ENCODE results near the gene BATF.
"Not testable (repeated sequence)": the region's sequence is repeated elsewhere in the genome, so short reads cannot be mapped to it uniquely, and the experiment has no call there.

The BATF gene

GRCh38 chr14:75522224-75522982, at the start of gene BATF:
BATF (plus strand) TSS chr14:75522469; CDS start chr14:75522683, 214 bp downstream.
- DNase-seq (ENCODE audit: low read depth, low spot score) = peak; percentile 34

GRCh38 chr14:75474127-75474526, 48.1 kb upstream of the BATF start:
- not testable (repeated sequence) for DNase-seq (ENCODE audit: low read depth, low spot score)

GRCh38 chr14:75476274-75476995, 45.8 kb upstream of the BATF start:
- DNase-seq (ENCODE audit: low read depth, low spot score) = no peak

- no peak for DNase-seq (ENCODE audit: low read depth, low spot score)
Observed at GRCh38 chr14:75477881-75478280, 44.4 kb upstream of the BATF start.

GRCh38 chr14:75479770-75480600, 42.3 kb upstream of the BATF start:
- no peak for DNase-seq (ENCODE audit: low read depth, low spot score)

GRCh38 chr14:75482366-75482765, 39.9 kb upstream of the BATF start:
- no peak for DNase-seq (ENCODE audit: low read depth, low spot score)

GRCh38 chr14:75484711-75485429, 37.4 kb upstream of the BATF start:
- no peak for DNase-seq (ENCODE audit: low read depth, low spot score)

- no peak for DNase-seq (ENCODE audit: low read depth, low spot score)
Observed at GRCh38 chr14:75486318-75486717, 36.0 kb upstream of the BATF start.

- DNase-seq (ENCODE audit: low read depth, low spot score) = no peak
Observed at GRCh38 chr14:75487155-75487671, 35.1 kb upstream of the BATF start.

GRCh38 chr14:75489480-75489837, 32.8 kb upstream of the BATF start:
- DNase-seq (ENCODE audit: low read depth, low spot score) = no peak

GRCh38 chr14:75491376-75491978, 30.8 kb upstream of the BATF start:
- no peak for DNase-seq (ENCODE audit: low read depth, low spot score)

GRCh38 chr14:75492832-75493591, 29.3 kb upstream of the BATF start:
- no peak for DNase-seq (ENCODE audit: low read depth, low spot score)

- no peak for DNase-seq (ENCODE audit: low read depth, low spot score)
Observed at GRCh38 chr14:75493592-75494087, 28.6 kb upstream of the BATF start.

GRCh38 chr14:75494896-75495295, 27.4 kb upstream of the BATF start:
- no peak for DNase-seq (ENCODE audit: low read depth, low spot score)

- no peak for DNase-seq (ENCODE audit: low read depth, low spot score)
Observed at GRCh38 chr14:75495399-75495798, 26.9 kb upstream of the BATF start.

GRCh38 chr14:75495882-75496281, 26.4 kb upstream of the BATF start:
- no peak for DNase-seq (ENCODE audit: low read depth, low spot score)

- DNase-seq (ENCODE audit: low read depth, low spot score) = no peak
Observed at GRCh38 chr14:75496755-75497154, 25.5 kb upstream of the BATF start.

GRCh38 chr14:75497191-75497590, 25.1 kb upstream of the BATF start:
- DNase-seq (ENCODE audit: low read depth, low spot score) = no peak

GRCh38 chr14:75497701-75498100, 24.6 kb upstream of the BATF start:
- no peak for DNase-seq (ENCODE audit: low read depth, low spot score)
